ENCODE measurements around the gene CROCC2. TPM values are rescaled to one million over a fixed set of nuclear protein-coding genes. Genes with fewer than 3 reads are reported as not detected.

Gene CROCC2
- total and polyA plus RNA-seq, 4 donors: 1.3 to 17.4 (median 4.4) TPM

- Histone ChIP-seq H3K27me3 (ENCODE audit: control insufficient read depth in 3 of 3, insufficient read depth in 3 of 3, low read length in 2 of 3) (no peaks in the 10 kb centered on the region), H3K27ac (ENCODE audit: low read depth in 1 of 2, low read length in 1 of 2) (no peak overlapping the region), H3K4me3 (no peak overlapping the region), H3K9ac (ENCODE audit: insufficient read depth in 1 of 2, low read length in 2 of 2) (no peak overlapping the region), H3K36me3 (ENCODE audit: control insufficient read depth in 4 of 4, insufficient read depth in 4 of 4, low read length in 4 of 4) (peaks cover 0 to 24% (median 13%) of the 10 kb centered on the region in 4 donors), H3K9me3 (ENCODE audit: control insufficient read depth in 4 of 4, insufficient read depth in 3 of 4, low read length in 3 of 4) (peaks cover 2 to 23% (median 10%) of the 10 kb centered on the region in 4 donors), H3K4me1 (ENCODE audit: control insufficient read depth in 5 of 5, insufficient read depth in 5 of 5, low read length in 5 of 5) (peaks cover 0 to 36% (median 16%) of the 10 kb centered on the region in 5 donors)
- WGBS, 2 donors: 97 to 99% methylated on average over 7 of the region's 7 CpGs
- DNase-seq (no peak), ATAC-seq (ENCODE audit: insufficient read depth, low FRiP score) (no peak)
- TF ChIP-seq CTCF (IDR thresholded peaks at IDR 0.05; ENCODE audit: control extremely low read depth, extremely low read depth): no peak
Observed at GRCh38 chr2:241007111-241007510, 101.0 kb downstream of the CROCC2 start.

GRCh38 chr2:241007880-241008710 lies 102.0 kb downstream of the CROCC2 start:
- Histone ChIP-seq H3K9ac (ENCODE audit: insufficient read depth in 1 of 2, low read length in 2 of 2) (no peak overlapping the region), H3K4me3 (no peak overlapping the region), H3K27me3 (ENCODE audit: control insufficient read depth in 3 of 3, insufficient read depth in 3 of 3, low read length in 2 of 3) (no peaks in the 10 kb centered on the region), H3K36me3 (ENCODE audit: control insufficient read depth in 4 of 4, insufficient read depth in 4 of 4, low read length in 4 of 4) (peaks cover 0 to 17% (median 11%) of the 10 kb centered on the region in 4 donors), H3K4me1 (ENCODE audit: control insufficient read depth in 5 of 5, insufficient read depth in 5 of 5, low read length in 5 of 5) (peaks cover 0 to 38% (median 20%) of the 10 kb centered on the region in 5 donors), H3K27ac (ENCODE audit: low read depth in 1 of 2, low read length in 1 of 2) (no peak overlapping the region), H3K9me3 (ENCODE audit: control insufficient read depth in 4 of 4, insufficient read depth in 3 of 4, low read length in 3 of 4) (peaks cover 2 to 23% (median 10%) of the 10 kb centered on the region in 4 donors)
- 86 to 90% methylated on average over 20 of the region's 20 CpGs for WGBS, 2 donors
- no peak for ATAC-seq (ENCODE audit: insufficient read depth, low FRiP score)
- no peak for TF ChIP-seq CTCF (IDR thresholded peaks at IDR 0.05; ENCODE audit: control extremely low read depth, extremely low read depth)
- DNase-seq: no peak

- no peaks in the 10 kb centered on the region for H3K27me3 ChIP-seq (ENCODE audit: control insufficient read depth in 3 of 3, insufficient read depth in 3 of 3, low read length in 2 of 3)
- H3K9me3 ChIP-seq (ENCODE audit: control insufficient read depth in 4 of 4, insufficient read depth in 3 of 4, low read length in 3 of 4): peaks cover 2 to 20% (median 4%) of the 10 kb centered on the region in 4 donors
- ATAC-seq (ENCODE audit: insufficient read depth, low FRiP score) (no peak), DNase-seq (no peak)
- peaks cover 0 to 38% (median 20%) of the 10 kb centered on the region in 5 donors for H3K4me1 ChIP-seq (ENCODE audit: control insufficient read depth in 5 of 5, insufficient read depth in 5 of 5, low read length in 5 of 5)
- H3K27ac ChIP-seq (ENCODE audit: low read depth in 1 of 2, low read length in 1 of 2): peak overlapping the region in 1 of 2 donors; percentile 88
- H3K9ac ChIP-seq (ENCODE audit: insufficient read depth in 1 of 2, low read length in 2 of 2): no peak overlapping the region
- no peak overlapping the region for H3K4me3 ChIP-seq
- whole genome bisulfite sequencing, 2 donors: 87 to 92% methylated on average over 7 of the region's 7 CpGs
- no peak for TF ChIP-seq CTCF (IDR thresholded peaks at IDR 0.05; ENCODE audit: control extremely low read depth, extremely low read depth)
- peaks cover 0 to 15% (median 7%) of the 10 kb centered on the region in 4 donors for H3K36me3 ChIP-seq (ENCODE audit: control insufficient read depth in 4 of 4, insufficient read depth in 4 of 4, low read length in 4 of 4)
Observed at GRCh38 chr2:241008711-241009121, 102.6 kb downstream of the CROCC2 start.

All from lung (tissue), 12 donors.